H1 (cell line): ENCODE measurements around the gene JPH3. TPM values are rescaled to one million over a fixed set of nuclear protein-coding genes. Genes with fewer than 3 reads are reported as not detected.

Experiments
- CTCF ChIA-PET: fragments of 300-600 bp; sonication (Branson Sonifier 250); formaldehyde crosslinking; loops from one replicate; lab custom pipeline; 2021; ENCODE audit not compliant: partially characterized antibody; lab: Charles Lee
- POLR2A ChIA-PET: fragments of 300-600 bp; sonication (Branson Sonifier 250); formaldehyde crosslinking; loops from one replicate; lab custom pipeline; 2021; ENCODE audit warnings: inconsistent platforms; ENCODE audit not compliant: partially characterized antibody; lab: Charles Lee
- DNase-seq, 2 experiments: peaks; one replicate each; pipeline versions ENCODE4 v3.0.0 to v3.0.0-alpha.2; 2010 to 2022; ENCODE audit warnings: low spot score in 2 of 2, low read depth in 1 of 2, mixed read lengths in 1 of 2
- FAIRE-seq: peaks from 2 replicates; lab custom pipeline; 2011; peaks lifted over from hg19 to GRCh38; lab: Jason Lieb, UNC
- H2AFZ ChIP-seq: 2 replicates; pipeline ENCODE4 v1.8.1; 2012; ENCODE audit warnings: low read length, inconsistent platforms
- H2AK5ac ChIP-seq: 2 replicates; pipeline ENCODE4 v1.6.1; 2013; ENCODE audit warnings: low read depth, low read length
- H2BK120ac ChIP-seq: replicated peaks from 2 replicates; pipeline ENCODE3; 2013; ENCODE audit warnings: low read depth, low read length, inconsistent platforms
- H2BK12ac ChIP-seq: 2 replicates; pipeline ENCODE4 v1.6.1; 2013; ENCODE audit warnings: low read depth, low read length
- H2BK15ac ChIP-seq: 2 replicates; pipeline ENCODE4 v1.6.1; 2013; ENCODE audit warnings: low read length
- H2BK20ac ChIP-seq: 2 replicates; pipeline ENCODE4 v1.6.1; 2013; ENCODE audit warnings: low read length
- H2BK5ac ChIP-seq: 2 replicates; pipeline ENCODE4 v1.6.1; 2013; ENCODE audit warnings: low read depth, low read length
- H3K14ac ChIP-seq: 2 replicates; pipeline ENCODE4 v1.6.1; 2013; ENCODE audit warnings: inconsistent platforms; ENCODE audit not compliant: insufficient read length
- H3K18ac ChIP-seq: 2 replicates; pipeline ENCODE4 v1.6.1; 2013; ENCODE audit warnings: low read length; ENCODE audit errors: extremely low read depth
- H3K23ac ChIP-seq: 2 replicates; pipeline ENCODE4 v1.6.1; 2013; ENCODE audit warnings: inconsistent platforms; ENCODE audit not compliant: insufficient read length
- H3K23me2 ChIP-seq: 2 replicates; pipeline ENCODE4 v1.6.1; 2013; ENCODE audit warnings: low read depth, low read length
- H3K27ac ChIP-seq: 2 replicates; pipeline ENCODE4 v1.6.1; 2011; ENCODE audit warnings: low read depth, low read length, inconsistent platforms
- H3K27me3 ChIP-seq, 4 experiments: replicated peaks in 1 of 4; 1 replicate in 1 of 4; 2 replicates in 3 of 4; pipeline versions ENCODE4 v1.6.1 to v1.8.1; 2011 to 2013; ENCODE audit warnings: low read length in 3 of 4, mild to moderate bottlenecking in 3 of 4, inconsistent platforms in 2 of 4, mixed read lengths in 2 of 4, moderate library complexity in 1 of 4; ENCODE audit not compliant: control insufficient read depth in 3 of 4, insufficient read depth in 3 of 4; ENCODE audit errors: extremely low read depth in 1 of 4
- H3K36me3 ChIP-seq, 4 experiments: 2 replicates each; pipeline versions ENCODE4 v1.6.1 to v1.8.1; 2011 to 2013; ENCODE audit warnings: mild to moderate bottlenecking in 4 of 4, low read length in 3 of 4, moderate library complexity in 2 of 4, control low read depth in 1 of 4, inconsistent platforms in 1 of 4; ENCODE audit not compliant: insufficient read depth in 4 of 4, control insufficient read depth in 2 of 4
- H3K4ac ChIP-seq: replicated peaks from 2 replicates; pipeline ENCODE3; 2013; ENCODE audit warnings: low read length, low read depth, mixed read lengths, inconsistent platforms; ENCODE audit not compliant: insufficient read length
- H3K4me1 ChIP-seq, 4 experiments: replicated peaks in 1 of 4; 1 replicate in 1 of 4; 2 replicates in 3 of 4; pipeline versions ENCODE4 v1.6.1 to v1.8.1; 2011 to 2013; ENCODE audit warnings: low read length in 3 of 4, inconsistent platforms in 2 of 4, mixed read lengths in 1 of 4; ENCODE audit not compliant: insufficient read depth in 4 of 4, control insufficient read depth in 3 of 4
- H3K4me2 ChIP-seq, 2 experiments: 2 replicates each; pipeline versions ENCODE4 v1.6.1 to v1.8.1; 2011 to 2013; ENCODE audit warnings: low read depth in 2 of 2, low read length in 2 of 2, control low read depth in 1 of 2, inconsistent platforms in 1 of 2, mild to moderate bottlenecking in 1 of 2; ENCODE audit not compliant: insufficient read depth in 1 of 2
- H3K4me3 ChIP-seq, 4 experiments: fragments of 200-600, 300-600 bp in 1 of 4; sonication (generic), shearing (Covaris generic), sonication (Bioruptor Twin) in 1 of 4; 2 replicates each; pipeline versions ENCODE4 v1.5.1 to v1.8.1; 2011 to 2016; ENCODE audit warnings: low read length in 4 of 4, low read depth in 3 of 4, control low read depth in 2 of 4, inconsistent platforms in 2 of 4, mild to moderate bottlenecking in 2 of 4, mixed read lengths in 1 of 4, moderate library complexity in 1 of 4; ENCODE audit not compliant: insufficient read depth in 2 of 4; ENCODE audit errors: extremely low read depth in 1 of 4
- H3K56ac ChIP-seq: replicated peaks from 2 replicates; pipeline ENCODE3; 2013; ENCODE audit warnings: low read depth, mild to moderate bottlenecking, mixed read lengths, low read length, inconsistent platforms; ENCODE audit not compliant: insufficient read length
- H3K79me1 ChIP-seq: 2 replicates; pipeline ENCODE4 v1.6.1; 2013; ENCODE audit warnings: low read depth, low read length, control low read depth
- H3K79me2 ChIP-seq, 2 experiments: 2 replicates each; pipeline versions ENCODE4 v1.6.1 to v1.8.1; 2012 to 2013; ENCODE audit warnings: low read length in 2 of 2, mild to moderate bottlenecking in 2 of 2, inconsistent platforms in 1 of 2; ENCODE audit not compliant: insufficient read depth in 2 of 2, control insufficient read depth in 1 of 2
- H3K9ac ChIP-seq, 4 experiments: replicated peaks in 1 of 4; 1 replicate in 1 of 4; 2 replicates in 3 of 4; pipeline versions ENCODE4 v1.6.1 to v1.8.1; 2011 to 2013; ENCODE audit warnings: low read depth in 3 of 4, low read length in 3 of 4, control low read depth in 2 of 4, mild to moderate bottlenecking in 2 of 4, moderate library complexity in 2 of 4, inconsistent platforms in 1 of 4; ENCODE audit errors: extremely low read depth in 1 of 4
- H3K9me3 ChIP-seq, 2 experiments: 2 replicates each; pipeline versions ENCODE4 v1.6.1 to v1.8.1; 2012 to 2013; ENCODE audit warnings: mild to moderate bottlenecking in 2 of 2, moderate library complexity in 2 of 2, control low read depth in 1 of 2, inconsistent platforms in 1 of 2, low read depth in 1 of 2, low read length in 1 of 2, mixed read lengths in 1 of 2; ENCODE audit not compliant: insufficient read depth in 2 of 2
- H4K20me1 ChIP-seq, 2 experiments: replicated peaks in 1 of 2; 2 replicates each; pipeline versions ENCODE3 to v1.8.1; 2011 to 2013; ENCODE audit warnings: inconsistent platforms in 2 of 2, low read length in 2 of 2, mild to moderate bottlenecking in 1 of 2; ENCODE audit not compliant: insufficient read depth in 2 of 2, control insufficient read depth in 1 of 2
- H4K5ac ChIP-seq: 2 replicates; pipeline ENCODE4 v1.6.1; 2013; ENCODE audit warnings: low read length, low read depth, mixed read lengths, inconsistent platforms; ENCODE audit not compliant: insufficient read length
- H4K8ac ChIP-seq: 2 replicates; pipeline ENCODE4 v1.8.0; 2013; ENCODE audit warnings: mild to moderate bottlenecking, moderate library complexity, low read length, inconsistent platforms; ENCODE audit not compliant: insufficient read depth; ENCODE audit errors: extremely low read depth
- H4K91ac ChIP-seq: replicated peaks from 2 replicates; pipeline ENCODE3; 2013; ENCODE audit warnings: low read length, mixed read lengths, inconsistent platforms; ENCODE audit not compliant: insufficient read length
- SIX5 ChIP-seq: IDR thresholded peaks from 2 replicates; pipeline ENCODE4 v1.6.1; 2011; ENCODE audit warnings: mild to moderate bottlenecking, low read depth, low read length
- ZNF274 ChIP-seq: IDR thresholded peaks from 2 replicates; pipeline ENCODE4 v1.7.0; 2012; ENCODE audit warnings: low read length, borderline replicate concordance; ENCODE audit errors: extremely low read depth
- WGBS, 2 experiments: shearing (Covaris generic) in 1 of 2; methylation state at CpG; one replicate each; pipeline versions ENCODE4 v1.1.6 to v1.1.7; 2013 to 2015; ENCODE audit warnings: low lambda C conversion rate in 2 of 2, mixed read lengths in 2 of 2, inconsistent platforms in 1 of 2, low coverage in 1 of 2, missing lambda C conversion rate in 1 of 2; ENCODE audit not compliant: insufficient replicate concordance in 2 of 2, insufficient coverage in 1 of 2, insufficient read length in 1 of 2; ENCODE audit errors: extremely low coverage in 1 of 2, missing lambda C conversion rate in 1 of 2; 5-methylcytosine and 5-hydroxymethylcytosine counted together
- polyA plus RNA-seq, 7 experiments: library from polyadenylated mRNA; depleted of rRNA in 3 of 7; stranded (reverse) in 5 of 7; unstranded in 2 of 7; fragments of >200 nt in 5 of 7; fragments of 200-250 nt in 2 of 7; gene quantifications; 1 replicate in 5 of 7; 2 replicates in 1 of 7; 4 replicates in 1 of 7; pipeline versions ENCODE4 v1.2.1 to v1.2.3, GENCODE V29; 2011 to 2013; ENCODE audit warnings: missing spikeins in 2 of 7, mixed read lengths in 2 of 7
- total RNA-seq: library from RNA; stranded (reverse); fragmentation: NEBNext Ultra II Directional; extraction: Animal tissue kit (Norgen Biotek cat#: 25700); gene quantifications from 2 replicates; pipeline ENCODE4 v1.2.1, GENCODE V29; 2021

Gene JPH3
- total and polyA plus RNA-seq, 2 of the 8 experiments (the other 6 are each of a cell fraction or from before 2014, with no cell fraction given), result 10.3 to 28.3 TPM

DNA sequence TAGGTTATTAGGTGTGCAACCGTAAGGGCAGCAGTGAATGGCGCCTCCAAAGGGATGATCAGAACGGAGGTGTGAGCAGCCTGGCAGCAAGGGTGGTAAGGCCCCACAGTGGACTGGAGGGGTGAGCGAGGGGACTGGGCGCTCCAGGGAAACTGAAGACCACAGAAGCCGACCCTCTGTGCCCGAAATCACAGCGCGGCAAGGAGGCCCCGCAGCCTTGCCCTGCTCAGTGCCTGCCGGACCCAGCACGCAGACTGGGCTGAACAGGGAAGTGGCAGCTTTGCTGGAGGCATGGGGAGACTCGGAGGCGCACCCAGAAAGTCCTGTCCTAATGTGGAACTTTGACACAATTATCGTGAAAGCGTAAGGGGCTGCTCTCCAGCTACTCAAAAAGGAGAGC is 125.0 kb downstream of the JPH3 start:
- Histone ChIP-seq H3K56ac (no peak overlapping the region), H4K20me1 (peaks cover 3 to 14% of the 10 kb centered on the region in 2 experiments), H4K91ac (no peak overlapping the region), H3K9me3 (no peaks in the 10 kb centered on the region), H4K5ac (no peak overlapping the region), H3K79me2 (peaks cover 0 to 16% of the 10 kb centered on the region in 2 experiments; a peak in 2 of 4 replicates), H3K4me1 (no peaks in the 10 kb centered on the region), H3K36me3 (peaks cover 8 to 28% (median 23%) of the 10 kb centered on the region in 4 experiments; a peak in 6 of 8 replicates), H4K8ac (no peak overlapping the region), H3K4ac (no peak overlapping the region), H3K23me2 (no peaks in the 10 kb centered on the region), H3K4me2 (no peak overlapping the region), H2AK5ac (no peak overlapping the region), H3K18ac (no peak overlapping the region), H2BK15ac (no peak overlapping the region), H2BK20ac (no peak overlapping the region), H2BK12ac (no peak overlapping the region), H3K23ac (no peak overlapping the region), H3K27ac (no peak overlapping the region), H2BK5ac (no peak overlapping the region), H3K14ac (no peak overlapping the region), H2BK120ac (no peak overlapping the region), H3K79me1 (peaks cover 6% of the 10 kb centered on the region), H3K9ac (no peak overlapping the region), H3K27me3 (no peaks in the 10 kb centered on the region), H2AFZ (no peak overlapping the region), H3K4me3 (no peak overlapping the region)
- ChIA-PET CTCF (interaction anchor here (0.7 to 1.1 kb wide), 3 partner anchors 17 to 24 kb away, joined by 3 to 4 read pairs (median 3); no protein-coding TSS in a partner anchor), POLR2A (interaction anchor here (1.0 to 1.1 kb wide), 2 partner anchors 10 to 13 kb away, joined by 5 read pairs; no protein-coding TSS in a partner anchor)
- WGBS, 2 experiments, result 85% methylated on average over 16 of the region's 16 CpGs; no CpG with 5 or more reads in 1 of the 2 experiments
- FAIRE-seq (no peak), DNase-seq (no peak)
- TF ChIP-seq SIX5, result no peak
- TF ChIP-seq ZNF274, result no peak
